T-helper 1 cell treated with Interleukin-12 subunit alpha and Interleukin-12 subunit beta and Interleukin-4 antibody, amounts not matched to agents 30 μg/mL and 1 μg/mL, for 36 hours (primary cell): ENCODE data around the gene ARHGAP12.
"Not testable (repeated sequence)": the region's sequence is repeated elsewhere in the genome, so short reads cannot be mapped to it uniquely, and the experiment has no call there.

ENCODE experiments used
- H3K27ac Mint-ChIP-seq: one replicate; pipeline ENCODE4 v1.8.0; 2021; ENCODE audit warnings: mild to moderate bottlenecking, mixed read lengths
- H3K27me3 Mint-ChIP-seq: one replicate; pipeline ENCODE4 v1.8.0; 2021; ENCODE audit warnings: low read depth, mixed read lengths
- H3K36me3 Mint-ChIP-seq: one replicate; pipeline ENCODE4 v1.8.0; 2021; ENCODE audit warnings: low read depth, mixed read lengths
- H3K4me1 Mint-ChIP-seq: one replicate; pipeline ENCODE4 v1.8.0; 2021; ENCODE audit warnings: low read depth, mixed read lengths
- H3K4me3 Mint-ChIP-seq: one replicate; pipeline ENCODE4 v1.8.0; 2021; ENCODE audit warnings: mild to moderate bottlenecking, moderate library complexity, mixed read lengths
- H3K9me3 Mint-ChIP-seq: one replicate; pipeline ENCODE4 v1.8.0; 2021; ENCODE audit warnings: mixed read lengths

Gene ARHGAP12

DNA sequence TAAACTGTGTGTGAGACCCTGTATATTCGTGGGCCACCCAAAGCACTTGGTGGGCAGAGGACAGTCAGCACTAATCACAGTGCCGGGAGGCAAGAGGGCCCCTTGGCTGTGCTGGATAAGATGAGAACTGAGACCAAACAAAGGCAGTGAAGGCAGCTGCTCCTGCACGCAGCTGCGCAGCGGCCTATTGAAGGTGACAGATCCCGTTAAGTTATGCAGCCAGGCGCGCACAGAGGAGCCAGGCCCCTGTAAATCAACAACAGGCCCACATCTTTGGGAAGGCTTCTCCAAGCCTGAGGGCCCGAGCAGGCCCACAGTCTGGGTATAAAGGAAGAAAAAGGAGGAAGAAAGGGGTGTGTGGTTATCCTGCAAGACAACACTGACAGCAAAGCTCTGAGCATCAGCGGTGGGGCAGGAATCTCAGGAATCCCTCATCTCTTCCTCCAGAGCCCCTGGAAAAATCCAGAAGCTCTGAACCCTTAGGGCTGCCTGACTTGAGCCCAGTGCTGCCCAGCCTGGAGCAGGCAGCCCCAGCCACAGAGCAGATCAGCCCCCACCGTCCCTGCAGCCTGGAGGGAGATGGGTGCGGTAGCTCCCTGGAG is 154.2 kb downstream of the ARHGAP12 start:
- no peaks in the 10 kb centered on the region for H3K9me3 Mint-ChIP-seq
- H3K4me1 Mint-ChIP-seq: no peaks in the 10 kb centered on the region
- no peaks in the 10 kb centered on the region for H3K27me3 Mint-ChIP-seq
- H3K36me3 Mint-ChIP-seq: no peaks in the 10 kb centered on the region
- H3K4me3 Mint-ChIP-seq: no peak overlapping the region
- H3K27ac Mint-ChIP-seq: no peak overlapping the region

DNA sequence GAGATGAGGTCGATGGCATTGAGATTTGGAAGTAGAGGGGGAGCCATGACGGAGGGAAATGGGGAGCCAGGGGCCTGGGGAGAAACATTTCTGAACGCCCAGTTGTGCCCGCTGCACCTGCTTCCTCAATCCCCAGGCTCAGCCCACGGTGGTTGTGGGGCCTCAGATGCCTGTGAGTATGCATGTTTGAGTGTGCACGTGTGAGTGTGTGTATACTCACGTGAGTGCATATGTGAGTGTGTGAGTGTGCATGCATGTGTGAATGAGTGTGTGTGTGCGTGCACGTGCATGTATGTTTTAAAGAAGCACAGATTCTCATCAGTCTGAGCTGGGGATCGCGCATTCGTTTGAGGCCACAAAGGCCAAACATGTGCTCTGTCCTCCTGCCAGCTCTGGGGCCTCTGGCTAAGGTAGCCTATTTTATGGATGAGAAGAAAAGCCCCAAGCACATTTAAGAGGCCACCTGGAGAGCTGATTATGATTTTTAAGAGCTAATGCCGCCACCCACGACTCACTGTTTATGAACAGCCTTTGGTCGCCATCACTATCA is 154.8 kb downstream of the ARHGAP12 start:
- no peaks in the 10 kb centered on the region for H3K4me1 Mint-ChIP-seq
- H3K36me3 Mint-ChIP-seq: no peaks in the 10 kb centered on the region
- no peak overlapping the region for H3K27ac Mint-ChIP-seq
- no peaks in the 10 kb centered on the region for H3K27me3 Mint-ChIP-seq
- no peak overlapping the region for H3K4me3 Mint-ChIP-seq
- H3K9me3 Mint-ChIP-seq: no peaks in the 10 kb centered on the region

DNA sequence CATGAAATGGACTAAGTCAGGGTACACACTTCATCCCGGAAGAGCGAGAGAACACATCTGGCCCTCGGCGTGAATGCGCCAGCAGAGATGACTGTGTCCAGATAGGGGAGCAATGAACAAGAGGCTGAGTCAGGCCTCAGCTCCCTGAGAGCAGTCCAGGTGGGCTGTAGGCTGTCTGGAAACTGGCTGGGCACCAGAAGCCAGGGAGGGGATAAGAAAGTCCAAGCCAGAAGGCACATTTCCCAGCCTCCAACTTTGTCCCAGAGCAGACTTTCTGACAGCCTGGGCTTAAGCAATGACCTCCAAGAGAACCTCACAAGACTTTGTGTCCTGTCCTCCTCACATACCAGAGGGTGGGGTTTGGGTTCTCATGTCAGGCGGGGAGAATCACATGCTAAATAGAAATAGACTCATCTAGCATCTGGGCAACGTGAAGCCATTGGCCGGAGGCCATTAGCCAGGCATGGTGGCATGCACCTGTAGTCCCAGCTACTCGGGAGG is 157.2 kb downstream of the ARHGAP12 start:
- no peaks in the 10 kb centered on the region for H3K4me1 Mint-ChIP-seq
- no peaks in the 10 kb centered on the region for H3K27me3 Mint-ChIP-seq
- H3K36me3 Mint-ChIP-seq: no peaks in the 10 kb centered on the region
- no peaks in the 10 kb centered on the region for H3K9me3 Mint-ChIP-seq
- H3K27ac Mint-ChIP-seq: no peak overlapping the region
- H3K4me3 Mint-ChIP-seq: no peak overlapping the region

- H3K27me3 Mint-ChIP-seq: no peaks in the 10 kb centered on the region
- H3K4me3 Mint-ChIP-seq: no peak overlapping the region
- H3K36me3 Mint-ChIP-seq: no peaks in the 10 kb centered on the region
Observed at GRCh38 chr10:31770307-31770902, 158.2 kb downstream of the ARHGAP12 start.

DNA sequence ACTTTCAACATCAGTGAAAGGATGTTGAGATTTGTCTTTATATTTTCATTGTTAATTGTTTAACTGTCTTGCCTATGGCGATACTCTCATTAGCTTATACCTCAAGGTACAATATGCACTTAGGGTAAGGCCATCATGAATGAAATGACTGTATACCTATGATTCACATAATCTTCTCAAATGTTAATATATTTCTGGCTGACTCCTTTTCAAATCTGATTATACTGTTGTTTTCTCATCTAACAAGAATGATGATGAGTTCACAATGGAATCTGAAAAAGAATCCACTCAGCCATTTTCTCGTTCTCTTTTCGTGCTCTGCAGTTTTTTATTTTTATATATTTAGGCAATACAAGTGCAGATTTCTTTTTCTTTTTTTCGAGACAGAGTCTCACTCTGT is 159.1 kb downstream of the ARHGAP12 start:
- no peaks in the 10 kb centered on the region for H3K36me3 Mint-ChIP-seq
- H3K27me3 Mint-ChIP-seq: no peaks in the 10 kb centered on the region
- no peak overlapping the region for H3K4me3 Mint-ChIP-seq
- no peaks in the 10 kb centered on the region for H3K4me1 Mint-ChIP-seq
- H3K27ac Mint-ChIP-seq: no peak overlapping the region
- H3K9me3 Mint-ChIP-seq: peaks cover 1% of the 10 kb centered on the region

More at GRCh38 chr10:31770307-31770902, 158.2 kb downstream of the ARHGAP12 start:
- Mint-ChIP-seq H3K27ac (no peak overlapping the region), H3K4me1 (no peaks in the 10 kb centered on the region), H3K9me3 (no peaks in the 10 kb centered on the region)

DNA sequence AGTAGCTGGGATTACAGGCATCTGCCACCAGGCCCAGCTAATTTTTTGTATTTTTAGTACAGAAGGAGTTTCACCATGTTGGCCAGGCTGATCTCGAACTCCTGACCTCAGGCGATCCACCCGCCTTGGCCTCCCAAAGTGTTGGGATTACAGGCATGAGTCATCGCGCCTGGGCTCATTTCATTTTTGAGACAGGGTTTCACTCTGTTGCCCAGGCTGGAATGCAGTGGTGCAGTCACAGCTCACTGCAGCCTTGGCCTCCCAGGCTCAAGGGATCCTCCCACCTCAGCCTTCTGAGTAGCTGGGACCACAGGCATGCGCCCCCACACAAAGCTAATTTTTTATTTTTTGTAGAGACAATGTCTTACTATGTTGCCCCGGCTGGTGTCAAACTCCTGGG is 159.7 kb downstream of the ARHGAP12 start:
- not testable (repeated sequence) for H3K4me1 Mint-ChIP-seq, H3K9me3 Mint-ChIP-seq, H3K36me3 Mint-ChIP-seq, H3K27me3 Mint-ChIP-seq, H3K27ac Mint-ChIP-seq, H3K4me3 Mint-ChIP-seq

DNA sequence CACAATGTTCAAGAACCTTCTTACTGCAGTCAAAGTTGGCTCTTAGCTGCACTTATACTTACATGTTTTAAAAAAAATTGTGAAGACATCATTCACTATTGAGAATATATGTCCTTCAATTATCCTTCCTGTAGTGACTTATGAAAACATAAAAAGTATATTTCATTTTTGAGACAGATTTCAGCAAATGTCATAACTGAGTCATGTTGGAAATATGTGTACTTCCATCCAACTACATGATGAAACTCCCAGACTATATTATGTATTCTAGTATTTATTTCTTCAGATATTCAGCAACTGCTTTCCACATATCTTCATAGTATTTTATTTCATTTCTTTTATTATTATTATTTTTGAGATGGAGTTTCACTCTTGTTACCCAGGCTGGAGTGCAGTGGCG is 160.2 kb downstream of the ARHGAP12 start:
- Mint-ChIP-seq H3K4me1 (no peaks in the 10 kb centered on the region), H3K27ac (no peak overlapping the region), H3K36me3 (no peaks in the 10 kb centered on the region), H3K4me3 (no peak overlapping the region), H3K9me3 (peaks cover 8% of the 10 kb centered on the region), H3K27me3 (no peaks in the 10 kb centered on the region)

DNA sequence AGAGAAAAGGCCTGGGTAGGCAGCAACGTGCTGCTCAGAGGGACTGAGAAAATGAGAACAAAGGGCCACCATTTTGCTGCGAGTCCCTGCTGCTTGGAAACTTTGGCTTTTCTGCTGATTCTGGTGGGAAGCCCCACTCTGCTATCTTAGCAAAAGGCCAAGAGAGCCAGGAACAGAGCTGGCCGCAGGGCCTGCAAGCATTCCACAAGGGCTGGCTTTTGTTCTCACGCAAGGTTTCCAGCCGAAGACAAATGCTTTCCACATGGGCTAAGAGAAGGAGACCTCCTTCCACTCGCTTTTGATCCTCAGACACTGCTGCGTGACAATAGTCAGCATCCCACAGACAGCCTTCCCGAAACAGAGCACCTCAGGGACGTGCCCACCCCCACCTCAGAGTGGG is 163.1 kb downstream of the ARHGAP12 start:
- Mint-ChIP-seq H3K27ac (no peak overlapping the region), H3K4me1 (peaks cover 2% of the 10 kb centered on the region), H3K9me3 (peaks cover 8% of the 10 kb centered on the region), H3K4me3 (no peak overlapping the region), H3K36me3 (no peaks in the 10 kb centered on the region), H3K27me3 (no peaks in the 10 kb centered on the region)

DNA sequence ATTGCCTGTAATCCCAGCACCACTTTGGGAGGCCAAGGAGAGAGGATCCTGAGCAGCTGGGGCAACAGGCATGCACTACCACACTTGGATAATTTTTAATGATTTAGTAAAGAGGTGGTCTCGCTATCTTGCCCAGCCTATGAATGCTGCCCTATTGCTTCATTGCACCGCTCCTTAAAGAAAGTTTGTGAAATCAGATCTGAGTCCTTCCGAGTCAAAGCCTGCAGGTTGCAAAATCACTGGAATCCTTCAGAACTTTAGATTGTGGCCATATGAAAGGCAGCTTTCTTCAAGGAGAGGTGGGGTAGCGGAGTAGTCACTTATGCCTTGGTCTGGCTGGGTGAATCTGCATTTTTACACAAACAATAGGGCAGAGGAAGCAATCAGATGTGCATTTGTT is 166.3 kb downstream of the ARHGAP12 start:
- no peak overlapping the region for H3K4me3 Mint-ChIP-seq
- H3K27ac Mint-ChIP-seq: no peak overlapping the region
- H3K36me3 Mint-ChIP-seq: no peaks in the 10 kb centered on the region
- H3K4me1 Mint-ChIP-seq: peaks cover 11% of the 10 kb centered on the region
- peaks cover 8% of the 10 kb centered on the region for H3K9me3 Mint-ChIP-seq
- H3K27me3 Mint-ChIP-seq: no peaks in the 10 kb centered on the region

DNA sequence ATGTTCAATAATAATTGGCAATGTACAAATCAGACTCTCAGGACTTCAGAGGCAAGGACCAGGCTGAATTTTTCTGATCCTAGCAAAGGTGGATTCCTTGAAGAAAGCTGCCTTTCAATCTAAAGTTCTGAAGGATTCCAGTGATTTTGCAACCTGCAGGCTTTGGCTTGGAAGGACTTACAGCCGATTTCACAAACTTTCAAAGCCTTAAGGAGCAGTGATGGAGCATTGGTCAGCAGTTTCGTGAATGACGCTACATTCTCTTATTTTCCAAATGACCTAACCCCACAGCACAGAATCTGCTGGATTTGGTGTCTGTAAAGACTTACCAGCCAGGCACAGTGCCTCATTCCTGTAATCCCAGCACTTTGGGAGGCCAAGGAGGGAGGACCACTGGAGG is 167.5 kb downstream of the ARHGAP12 start:
- H3K4me3 Mint-ChIP-seq: peak overlapping the region; percentile 32
- peaks cover 8% of the 10 kb centered on the region for H3K9me3 Mint-ChIP-seq
- H3K27me3 Mint-ChIP-seq: no peaks in the 10 kb centered on the region
- peaks cover 11% of the 10 kb centered on the region for H3K4me1 Mint-ChIP-seq
- peak overlapping the region; percentile 94 for H3K27ac Mint-ChIP-seq
- H3K36me3 Mint-ChIP-seq: no peaks in the 10 kb centered on the region

GRCh38 chr10:31760674-31761081 is 168.0 kb downstream of the ARHGAP12 start:
- Mint-ChIP-seq H3K9me3 (peaks cover 8% of the 10 kb centered on the region), H3K36me3 (no peaks in the 10 kb centered on the region), H3K4me1 (peaks cover 11% of the 10 kb centered on the region), H3K4me3 (peak overlapping the region; percentile 65), H3K27ac (peak overlapping the region; percentile 94), H3K27me3 (no peaks in the 10 kb centered on the region)

DNA sequence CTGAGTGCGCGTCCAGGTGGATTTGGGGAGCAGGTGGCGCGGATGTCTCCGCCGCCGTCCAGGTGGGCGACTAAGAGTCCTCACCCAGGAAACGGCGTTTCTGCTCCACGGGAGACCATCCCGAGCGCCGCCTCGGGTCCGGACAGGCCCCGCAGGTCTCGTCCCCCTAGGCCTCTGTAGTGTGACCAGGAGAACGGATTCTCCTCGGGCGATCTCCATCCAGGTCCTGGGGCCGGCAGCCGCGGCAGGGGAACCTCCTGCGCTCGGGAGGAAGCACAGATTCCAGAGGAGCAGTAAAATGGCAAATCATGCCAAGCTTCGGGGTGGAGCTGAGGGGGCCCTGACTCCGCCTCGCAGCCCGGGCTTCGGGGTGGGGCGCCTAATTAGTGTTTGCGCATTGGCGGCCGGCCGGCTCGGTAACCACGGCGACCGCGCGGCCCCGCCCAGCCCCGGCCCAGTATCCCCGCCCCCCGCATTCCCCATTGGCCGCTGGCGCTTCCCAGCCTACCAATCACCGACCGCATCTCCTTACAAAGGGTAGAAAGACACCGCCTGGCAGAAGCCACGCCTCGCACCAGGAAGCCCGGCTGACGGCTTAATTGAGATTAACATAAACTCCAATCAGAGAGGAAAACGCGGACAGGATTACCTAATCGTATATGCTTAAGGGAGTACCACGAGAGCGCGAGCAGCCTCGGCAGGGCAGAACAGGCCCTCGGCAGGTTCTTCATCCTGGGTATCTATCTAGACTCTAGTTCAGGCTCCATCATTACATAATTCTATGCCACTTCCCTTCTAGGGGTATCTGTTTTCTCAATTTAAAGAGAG is 168.6 kb downstream of the ARHGAP12 start:
- H3K36me3 Mint-ChIP-seq: no peaks in the 10 kb centered on the region
- peak overlapping the region; percentile 94 for H3K27ac Mint-ChIP-seq
- H3K4me1 Mint-ChIP-seq: peaks cover 11% of the 10 kb centered on the region
- no peaks in the 10 kb centered on the region for H3K27me3 Mint-ChIP-seq
- H3K4me3 Mint-ChIP-seq: peak overlapping the region; percentile 83
- H3K9me3 Mint-ChIP-seq: peaks cover 8% of the 10 kb centered on the region

- H3K4me3 Mint-ChIP-seq: peak overlapping the region; percentile 91
- H3K4me1 Mint-ChIP-seq: peaks cover 11% of the 10 kb centered on the region
- H3K27me3 Mint-ChIP-seq: no peaks in the 10 kb centered on the region
- H3K27ac Mint-ChIP-seq: peak overlapping the region; percentile 95
- peaks cover 5% of the 10 kb centered on the region for H3K9me3 Mint-ChIP-seq
- H3K36me3 Mint-ChIP-seq: no peaks in the 10 kb centered on the region
Observed at GRCh38 chr10:31759124-31759798, 169.4 kb downstream of the ARHGAP12 start.

DNA sequence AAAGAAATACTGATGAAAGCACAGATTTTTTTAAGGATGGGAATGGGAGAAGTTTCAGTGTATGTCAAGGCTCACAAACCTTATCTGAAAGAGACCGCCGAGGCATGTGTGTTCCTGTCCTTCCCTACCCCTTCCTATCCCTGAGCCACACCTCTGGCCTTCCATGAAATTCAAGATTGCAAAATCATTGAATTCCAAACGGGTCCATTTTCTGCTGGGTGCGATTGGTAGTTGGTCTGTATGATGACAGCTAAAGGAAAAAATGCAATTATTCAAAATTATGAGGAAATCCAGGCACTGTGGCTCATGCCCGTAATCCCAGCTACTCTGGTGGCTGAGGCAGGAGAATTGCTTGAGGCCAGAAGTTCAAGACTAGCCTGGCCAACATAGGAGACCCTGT is 170.1 kb downstream of the ARHGAP12 start:
- Mint-ChIP-seq H3K9me3 (no peaks in the 10 kb centered on the region), H3K36me3 (no peaks in the 10 kb centered on the region), H3K27ac (no peak overlapping the region), H3K4me1 (peaks cover 11% of the 10 kb centered on the region), H3K4me3 (peak overlapping the region; percentile 25), H3K27me3 (no peaks in the 10 kb centered on the region)
